GM12875 (cell line): ENCODE results near the gene TOX3.

Experiments
- H3K4me3 ChIP-seq: one replicate; pipeline ENCODE4 v1.5.1; 2011; ENCODE audit warnings: low read depth, low read length, control low read depth
- CTCF ChIP-seq: IDR thresholded peaks from 2 replicates; pipeline ENCODE4 v1.5.1; 2011; ENCODE audit warnings: low read depth, mild to moderate bottlenecking, control low read depth, inconsistent platforms, low read length, moderate library complexity, borderline replicate concordance; ENCODE audit not compliant: insufficient read depth

TOX3 gene

GRCh38 chr16:52501746-52502145 lies 45.2 kb downstream of the TOX3 start:
- H3K4me3 ChIP-seq = no peak overlapping the region
- no peak for TF ChIP-seq CTCF

- TF ChIP-seq CTCF = no peak
- H3K4me3 ChIP-seq = no peak overlapping the region
Observed at GRCh38 chr16:52500963-52501362, 46.0 kb downstream of the TOX3 start.

GRCh38 chr16:52499060-52499440 lies 47.9 kb downstream of the TOX3 start:
- TF ChIP-seq CTCF = no peak
- no peak overlapping the region for H3K4me3 ChIP-seq

- H3K4me3 ChIP-seq = no peak overlapping the region
Observed at GRCh38 chr16:52498328-52499059, 48.4 kb downstream of the TOX3 start.

GRCh38 chr16:52497067-52497816 lies 49.7 kb downstream of the TOX3 start:
- no peak for TF ChIP-seq CTCF
- no peak overlapping the region for H3K4me3 ChIP-seq

More at GRCh38 chr16:52498328-52499059, 48.4 kb downstream of the TOX3 start:
- TF ChIP-seq CTCF = no peak

GRCh38 chr16:52496051-52496876 lies 50.7 kb downstream of the TOX3 start:
- no peak for TF ChIP-seq CTCF
- no peak overlapping the region for H3K4me3 ChIP-seq
